K562 (cell line): Measurements from ENCODE around the gene DNAJC12. TPM values are rescaled to one million over a fixed set of nuclear protein-coding genes. Genes with fewer than 3 reads are reported as not detected.

ENCODE experiments used
- ARNT ChIP-seq, 2 experiments: fragments of 450-650 bp; IDR thresholded peaks; 2 replicates each; pipeline ENCODE4 v1.6.1; 2016; ENCODE audit warnings: mild to moderate bottlenecking in 1 of 2
- ATF1 ChIP-seq, 2 experiments: fragments of 450-650 bp in 1 of 2; IDR thresholded peaks; 2 replicates each; pipeline ENCODE4 v1.6.1; 2016; ENCODE audit warnings: missing compliant biosample characterization in 1 of 2, missing genetic modification characterization in 1 of 2
- CAMTA2 ChIP-seq: fragments of 250-450 bp; sonication (Bioruptor Pico); conservative IDR thresholded peaks from 2 replicates; pipeline ENCODE4 v1.5.1; 2022
- CBFB ChIP-seq: sonication (generic); formaldehyde crosslinking; IDR thresholded peaks from 2 replicates; pipeline ENCODE4 v1.4.0; 2020; ENCODE audit warnings: mild to moderate bottlenecking, missing genetic modification reagents
- CTBP1 ChIP-seq: fragments of 450-650 bp; IDR thresholded peaks from 2 replicates; pipeline ENCODE4 v1.6.1; 2016; ENCODE audit warnings: borderline replicate concordance
- E2F5 ChIP-seq: sonication (generic); formaldehyde crosslinking; IDR thresholded peaks from 2 replicates; pipeline ENCODE4 v1.8.0; 2022; ENCODE audit warnings: mild to moderate bottlenecking, missing genetic modification reagents
- HMGN3 ChIP-seq: IDR thresholded peaks from 2 replicates; pipeline ENCODE4 v1.6.1; 2011; ENCODE audit warnings: borderline replicate concordance, low read depth, mild to moderate bottlenecking, mixed read lengths, low read length; ENCODE audit not compliant: insufficient read length; ENCODE audit errors: extremely low read depth
- MAFF ChIP-seq: IDR thresholded peaks from 2 replicates; pipeline ENCODE4 v1.6.1; 2012; ENCODE audit warnings: low read length, improper control_type of control experiment
- MECOM ChIP-seq: fragments of 250-450 bp; sonication (Bioruptor Pico); IDR thresholded peaks from 2 replicates; pipeline ENCODE4 v1.8.0; 2022; ENCODE audit warnings: inconsistent platforms
- MEF2A ChIP-seq: IDR thresholded peaks from 2 replicates; pipeline ENCODE4 v1.6.1; 2011; ENCODE audit warnings: low read depth, mild to moderate bottlenecking, low read length, moderate library complexity; ENCODE audit not compliant: control insufficient read depth
- MLX ChIP-seq, 2 experiments: fragments of 450-650 bp in 1 of 2; sonication (generic) in 1 of 2; formaldehyde crosslinking; conservative IDR thresholded peaks; 2 replicates each; pipeline versions ENCODE4 v1.4.0 to v1.8.1; 2020 to 2022; ENCODE audit warnings: mild to moderate bottlenecking in 1 of 2, missing genetic modification reagents in 1 of 2
- MTA3 ChIP-seq: fragments of 450-650 bp; formaldehyde crosslinking; IDR thresholded peaks from 2 replicates; pipeline ENCODE4 v1.6.1; 2017; ENCODE audit warnings: mild to moderate bottlenecking, borderline replicate concordance
- NCOA1 ChIP-seq: fragments of 450-650 bp; IDR thresholded peaks from 2 replicates; pipeline ENCODE4 v1.6.1; 2016; ENCODE audit warnings: low read depth
- POLR2A ChIP-seq: fragments of 450-650 bp; conservative IDR thresholded peaks from 2 replicates; pipeline ENCODE4 v1.6.1; 2016
- RBFOX2 ChIP-seq: fragments of 200-400 bp; formaldehyde crosslinking; IDR thresholded peaks from 2 replicates; pipeline ENCODE4 v1.6.1; 2017; ENCODE audit warnings: low read depth, mild to moderate bottlenecking, low read length, moderate library complexity
- RBM39 ChIP-seq: fragments of 200-400 bp; formaldehyde crosslinking; optimal IDR thresholded peaks from 2 replicates; pipeline ENCODE3; 2018; ENCODE audit warnings: low read depth, low read length
- SIX5 ChIP-seq, 2 experiments: IDR thresholded peaks; 2 replicates each; pipeline ENCODE4 v1.6.1; 2011; ENCODE audit warnings: low read length in 2 of 2, borderline replicate concordance in 1 of 2, low read depth in 1 of 2, mild to moderate bottlenecking in 1 of 2, moderate library complexity in 1 of 2; ENCODE audit not compliant: insufficient read depth in 1 of 2
- SMARCA4 ChIP-seq: fragments of 450-650 bp; IDR thresholded peaks from 2 replicates; pipeline ENCODE4 v1.6.1; 2016
- TCF15 ChIP-seq: fragments of 250-450 bp; sonication (Bioruptor Pico); IDR thresholded peaks from 2 replicates; pipeline ENCODE4 v1.8.0; 2022; ENCODE audit warnings: moderate library complexity, mild to moderate bottlenecking, inconsistent platforms
- ZBTB2 ChIP-seq: fragments of 450-650 bp; IDR thresholded peaks from 2 replicates; pipeline ENCODE4 v1.6.1; 2016; ENCODE audit warnings: antibody characterized with exemption
- ZBTB7A ChIP-seq: IDR thresholded peaks from 2 replicates; pipeline ENCODE4 v1.6.1; 2011; ENCODE audit warnings: low read depth, mild to moderate bottlenecking, low read length, moderate library complexity, borderline replicate concordance; ENCODE audit not compliant: control insufficient read depth
- ZNF197 ChIP-seq: fragments of 200-800 bp; sonication (Bioruptor generic); IDR thresholded peaks from 2 replicates; pipeline ENCODE4 v1.6.1; 2016; ENCODE audit warnings: low read depth, missing genetic modification characterization, missing compliant biosample characterization
- ZNF384 ChIP-seq: IDR thresholded peaks from 2 replicates; pipeline ENCODE4 v1.6.1; 2012; ENCODE audit warnings: low read depth, low read length, improper control_type of control experiment
- ZNF395 ChIP-seq: fragments of 200-800 bp; sonication (Bioruptor generic); IDR thresholded peaks from 2 replicates; pipeline ENCODE4 v1.6.1; 2017; ENCODE audit warnings: missing genetic modification characterization, missing compliant biosample characterization
- polyA plus RNA-seq, 8 experiments: library from polyadenylated mRNA; depleted of rRNA in 4 of 8; stranded (reverse) in 5 of 8; unstranded in 3 of 8; fragments of >200 nt; fragmentation: Nextera tagmentation in 2 of 8; fragmentation: Illumina TruSeq in 1 of 8; extraction: Ambion mirVana in 2 of 8; extraction: Trizol in 1 of 8; gene quantifications; 2 replicates each; pipeline versions ENCODE4 v1.2.1 to v1.2.3, GENCODE V29; 2011 to 2014; ENCODE audit warnings: inconsistent platforms in 1 of 8, missing spikeins in 1 of 8
- total RNA-seq, 7 experiments: library from RNA; depleted of rRNA in 6 of 7; stranded (reverse); fragments of >200 nt in 6 of 7; fragmentation: Illumina TruSeq in 2 of 7; extraction: Trizol in 2 of 7; gene quantifications; 2 replicates each; pipeline versions ENCODE4 v1.2.1 to v1.2.3, GENCODE V29; 2011 to 2021; ENCODE audit warnings: low replicate concordance in 1 of 7

The DNAJC12 gene
- total and polyA plus RNA-seq, 9 of the 15 experiments (the other 6 are each of a cell fraction or from before 2014, with no cell fraction given), result 7.4 to 95.9 (median 68.5) TPM

GRCh38 chr10:67849331-67850011, 11.5 kb upstream of the DNAJC12 start (continued):
- TF ChIP-seq SIX5 (IDR thresholded peaks at IDR 0.05; ENCODE audit: borderline replicate concordance in 1 of 2, insufficient read depth in 1 of 2, low read depth in 1 of 2, low read length in 2 of 2) (peak; percentile 94 to 97), ZNF395 (CRISPR knock-in tag) (no peak), CBFB (CRISPR knock-in tag) (0 out of 2 replicates have a peak, but pooled peaks have one; percentile 48), CAMTA2 (CRISPR knock-in tag) (no peak), ATF1 (CRISPR knock-in tag; IDR thresholded peaks at IDR 0.05) (no peak), ATF1 (tag; IDR thresholded peaks at IDR 0.05) (peak; percentile 58), ZNF197 (peak; percentile 79; the same call in 1 of the 2 replicates), RBM39 (peak; percentile 88), MTA3 (peak; percentile 54; the same call in 1 of the 2 replicates), SMARCA4 (peak; percentile 71), RBFOX2 (peak; percentile 80), ZBTB2 (0 out of 2 replicates have a peak, but pooled peaks have one; percentile 29), E2F5 (CRISPR knock-in tag) (no peak), MECOM (CRISPR knock-in tag) (no peak), MLX (CRISPR knock-in tag; conservative IDR thresholded peaks at IDR 0.05) (no peak), ZNF384 (no peak), ZBTB7A (peak; percentile 74; the same call in 1 of the 2 replicates), CTBP1 (0 out of 2 replicates have a peak, but pooled peaks have one; percentile 25), MAFF (peak; percentile 87), POLR2A (peak; percentile 91), NCOA1 (0 out of 2 replicates have a peak, but pooled peaks have one; percentile 62), MEF2A (peak; percentile 93), HMGN3 (no peak), ARNT (IDR thresholded peaks at IDR 0.05) (peak in 1 of 2 experiments; percentile 38; a peak in 1 of 4 replicates), TCF15 (CRISPR knock-in tag) (no peak)
